Daoy (cell line): ENCODE results near the gene NFKB2. TPM values are rescaled to one million over a fixed set of nuclear protein-coding genes. Genes with fewer than 3 reads are reported as not detected.

Source experiments
- DNase-seq: peaks from one replicate; pipeline ENCODE4 v3.0.0-alpha.2; 2015; ENCODE audit warnings: low read depth
- total RNA-seq: library from RNA; depleted of rRNA; stranded (reverse); fragments of >200 nt; shearing (Covaris generic); gene quantifications from 2 replicates; pipeline ENCODE4 v1.2.3, GENCODE V29; 2014; rRNA removed

NFKB2 gene
- total RNA-seq, 1 experiment from 2014 or later, result 44.0 TPM

- DNase-seq, result no peak
Measured at GRCh38 chr10:102451105-102451969, 55.8 kb downstream of the NFKB2 start, which contains the start of gene C10orf95. TSS of gene C10orf95 (minus strand) at chr10:102451543. CDS start at chr10:102451093, 450 bp downstream.

Other genes starting within 250 kb of the NFKB2 start
- 70.1 and 105 TPM in 2 replicates for gene NOLC1, start 243.3 kb upstream of the NFKB2 start, total RNA-seq
- 0.06 TPM in 1 of 2 replicates, not detected in the other for gene ELOVL3, start 169.4 kb upstream of the NFKB2 start, total RNA-seq
- gene PITX3, start 154.2 kb upstream of the NFKB2 start, total RNA-seq, result not detected in 2 replicates
- gene GBF1, start 150.2 kb upstream of the NFKB2 start, total RNA-seq, result 17.3 and 26.5 TPM in 2 replicates
- gene PSD, start 23.1 kb downstream of the NFKB2 start, total RNA-seq, result 0.29 TPM in 1 of 2 replicates, not detected in the other
- gene FBXL15, start 25.1 kb downstream of the NFKB2 start, total RNA-seq, result 4.9 and 8.1 TPM in 2 replicates
- 19.5 and 30.1 TPM in 2 replicates for gene CUEDC2, start 36.9 kb downstream of the NFKB2 start, total RNA-seq
- gene C10orf95, start 55.8 kb downstream of the NFKB2 start, total RNA-seq, result not detected in 2 replicates
- gene ACTR1A, start 107.0 kb downstream of the NFKB2 start, total RNA-seq, result 77.7 and 79.4 TPM in 2 replicates
- 0.40 and 0.60 TPM in 2 replicates for gene SUFU, start 108.3 kb downstream of the NFKB2 start, total RNA-seq
- gene TRIM8, start 248.8 kb downstream of the NFKB2 start, total RNA-seq, result 39.8 and 54.1 TPM in 2 replicates